Measurements from ENCODE around the gene MTHFSD. TPM values are rescaled to one million over a fixed set of nuclear protein-coding genes. Genes with fewer than 3 reads are reported as not detected.

MTHFSD gene
- total RNA-seq, 1 experiment from 2014 or later, result 4.7 TPM

- H3K4me1 ChIP-seq (ENCODE audit: insufficient read depth, low read length), result no peaks in the 10 kb centered on the region
- no peak within 1 kb of the TSS; the same call in 1 of the 2 replicates for H2BK15ac ChIP-seq (ENCODE audit: low read depth, low read length)
- no peak within 1 kb of the TSS; the same call in 1 of the 2 replicates for H3K14ac ChIP-seq (ENCODE audit: insufficient read depth, low read length)
- no peak within 1 kb of the TSS for H3T11ph ChIP-seq (ENCODE audit: low read length)
- H2BK20ac ChIP-seq (ENCODE audit: low read depth, low read length, poor library complexity, severe bottlenecking), result no peak within 1 kb of the TSS
- no peak within 1 kb of the TSS for H3K23ac ChIP-seq (ENCODE audit: insufficient read length, low read depth, low read length)
- no peak within 1 kb of the TSS for H3K18ac ChIP-seq (ENCODE audit: insufficient read length, low read depth, low read length)
- Mint-ChIP-seq H3K9me3 (peaks cover 4 to 11% of the 10 kb centered on the region in 2 experiments; a peak in 3 of 5 replicates), H3K27ac (no peak within 1 kb of the TSS; a peak in 1 of 7 replicates), H3K4me3 (peak within 1 kb of the TSS; percentile 46 to 79), H3K36me3 (ENCODE audit: insufficient read depth in 1 of 3, low read depth in 3 of 3) (0 out of 7 replicates have a peak, but pooled peaks cover 0 to 2% (median 0%) of the 10 kb centered on the region in 3 experiments), H3K4me1 (peaks cover 19 to 55% of the 10 kb centered on the region in 2 experiments), H3K27me3 (ENCODE audit: low read depth) (peaks cover 99% of the 10 kb centered on the region)
- peaks cover 94% of the 10 kb centered on the region for H3K27me3 ChIP-seq (ENCODE audit: insufficient read depth, low read length)
- no peak within 1 kb of the TSS for H3K56ac ChIP-seq (ENCODE audit: insufficient read length, low read depth, low read length)
- peak; percentile 66 for DNase-seq
- peak within 1 kb of the TSS; percentile 44 for H3K4me2 ChIP-seq (ENCODE audit: insufficient read depth, insufficient read length, low read length)
- H4K5ac ChIP-seq (ENCODE audit: insufficient read length, low read depth, low read length), result no peak within 1 kb of the TSS
- no peaks in the 10 kb centered on the region for H3K9me3 ChIP-seq (ENCODE audit: control insufficient read depth, low read depth, low read length)
- no peak within 1 kb of the TSS for H4K91ac ChIP-seq (ENCODE audit: insufficient read length, low read depth, low read length)
- no peak within 1 kb of the TSS for H2BK12ac ChIP-seq (ENCODE audit: insufficient read length, low read depth, low read length)
- H2BK5ac ChIP-seq (ENCODE audit: insufficient read length, low read length), result no peak within 1 kb of the TSS
- no CpG with 5 or more reads among the region's 89 CpGs for WGBS (ENCODE audit: extremely low coverage, insufficient read length, low lambda C conversion rate)
- H2AFZ ChIP-seq (ENCODE audit: low read length), result no peak within 1 kb of the TSS
- no peaks in the 10 kb centered on the region for H3K79me2 ChIP-seq (ENCODE audit: insufficient read depth, low read length)
- H2BK120ac ChIP-seq (ENCODE audit: low read depth, low read length, poor library complexity, severe bottlenecking), result no peak within 1 kb of the TSS
- H3K4ac ChIP-seq (ENCODE audit: low read depth, low read length), result no peak within 1 kb of the TSS
- peaks cover 12% of the 10 kb centered on the region for H3K23me2 ChIP-seq (ENCODE audit: insufficient read length, low read depth, low read length, poor library complexity, severe bottlenecking)
- H3K9ac ChIP-seq (ENCODE audit: extremely low read depth, insufficient read length, low read length), result no peak within 1 kb of the TSS
- H4K20me1 ChIP-seq (ENCODE audit: control insufficient read depth, insufficient read depth, insufficient read length), result no peaks in the 10 kb centered on the region
- H4K8ac ChIP-seq (replicated peaks; ENCODE audit: insufficient read length, low read depth, low read length), result no peak within 1 kb of the TSS
- H3K27ac ChIP-seq (ENCODE audit: insufficient read length, low read depth, low read length), result no peak within 1 kb of the TSS
- no peak for TF ChIP-seq CTCF (conservative IDR thresholded peaks at IDR 0.05)
- H2AK5ac ChIP-seq (ENCODE audit: insufficient read length, low read length), result no peak within 1 kb of the TSS
- H3K79me1 ChIP-seq (ENCODE audit: insufficient read depth, low read depth, low read length, poor library complexity, severe bottlenecking), result no peaks in the 10 kb centered on the region
Measured at GRCh38 chr16:86510465-86511261, 44.4 kb downstream of the MTHFSD start, which contains the start of gene FOXF1. FOXF1 (plus strand) TSS chr16:86510527; CDS start chr16:86510570, 43 bp downstream.
